Mononuclear cell (primary cell): Measurements from ENCODE around the gene RPL7L1. TPM values are rescaled to one million over a fixed set of nuclear protein-coding genes. Genes with fewer than 3 reads are reported as not detected.
A peak's percentile ranks its signal among the peaks of the same experiment; 100 is the strongest.
"Not testable (repeated sequence)": the region's sequence is repeated elsewhere in the genome, so short reads cannot be mapped to it uniquely, and the experiment has no call there.

Experiments used
- H3K27me3 ChIP-seq: 2 replicates; pipeline ENCODE4 v1.6.0; 2011; ENCODE audit warnings: low read length, control low read depth; ENCODE audit not compliant: insufficient read depth
- H3K4me1 ChIP-seq: 2 replicates; pipeline ENCODE4 v1.5.1; 2011; ENCODE audit warnings: mild to moderate bottlenecking, low read length, control low read depth; ENCODE audit not compliant: insufficient read depth
- H3K4me3 ChIP-seq: 2 replicates; pipeline ENCODE4 v1.5.1; 2011; ENCODE audit warnings: mild to moderate bottlenecking, low read length, moderate library complexity
- H3K9me3 ChIP-seq: 2 replicates; pipeline ENCODE4 v1.5.1; 2011; ENCODE audit warnings: low read depth, mild to moderate bottlenecking, control low read depth, low read length
- total RNA-seq: library from RNA; depleted of rRNA; stranded (reverse); fragments of >200 nt; gene quantifications from one replicate; pipeline ENCODE4 v1.2.3, GENCODE V29; 2012

Gene RPL7L1
- total RNA-seq, 1 donor = 64.2 TPM

DNA sequence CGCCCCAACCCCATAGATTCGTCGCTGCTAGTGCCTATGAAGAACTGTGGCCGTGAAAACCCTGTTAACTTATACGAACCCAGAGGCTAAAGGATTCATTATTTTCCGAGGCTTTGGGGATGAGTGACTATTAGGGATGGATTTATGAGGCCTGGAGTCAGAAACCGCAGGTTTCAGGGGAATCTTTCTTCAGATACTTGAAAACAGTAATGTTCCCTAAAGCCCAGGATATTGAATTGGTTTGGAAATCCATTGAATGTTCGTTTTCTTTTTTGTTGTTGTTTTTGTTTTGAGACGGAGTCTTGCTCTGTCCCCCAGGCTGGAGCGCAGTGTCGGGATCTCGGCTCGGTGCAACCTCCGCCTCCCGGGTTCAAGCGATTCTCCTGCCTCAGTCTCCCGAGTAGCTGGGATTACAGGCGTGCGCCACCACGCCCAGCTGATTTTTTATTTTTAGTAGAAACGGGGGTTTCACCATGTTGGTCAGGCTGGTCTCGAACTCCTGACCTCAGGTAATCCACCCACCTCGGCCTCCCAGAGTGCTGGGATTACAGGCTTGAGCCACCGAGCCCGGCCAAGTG, 913 bp downstream of the RPL7L1 start:
- H3K4me1 ChIP-seq = peaks cover 17% of the 10 kb centered on the region
- H3K4me3 ChIP-seq = peak overlapping the region; percentile 47
- not testable (repeated sequence) for H3K9me3 ChIP-seq

DNA sequence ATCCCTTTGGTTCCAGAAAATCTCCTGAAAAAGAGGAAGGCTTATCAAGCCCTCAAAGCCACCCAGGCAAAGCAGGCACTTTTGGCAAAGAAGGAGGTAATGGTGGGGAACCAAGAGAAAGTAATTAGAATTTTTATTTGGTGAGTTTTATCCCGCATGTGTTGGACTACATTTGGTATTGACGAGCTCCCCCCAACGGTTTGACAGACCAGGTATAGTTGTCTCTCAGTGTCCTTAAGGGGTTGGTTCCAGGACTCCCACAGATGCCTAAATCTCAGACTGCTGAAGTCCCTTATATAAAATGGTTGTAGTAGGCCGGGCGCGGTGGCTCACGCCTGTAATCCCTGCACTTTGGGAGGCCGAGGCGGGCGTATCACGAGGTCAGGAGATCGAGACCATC, 1.5 kb downstream of the RPL7L1 start:
- peaks cover 17% of the 10 kb centered on the region for H3K4me1 ChIP-seq
- not testable (repeated sequence) for H3K27me3 ChIP-seq, H3K9me3 ChIP-seq
- peak overlapping the region; percentile 47 for H3K4me3 ChIP-seq

More for the DNA sequence above, 913 bp downstream of the RPL7L1 start:
- not testable (repeated sequence) for H3K27me3 ChIP-seq

DNA sequence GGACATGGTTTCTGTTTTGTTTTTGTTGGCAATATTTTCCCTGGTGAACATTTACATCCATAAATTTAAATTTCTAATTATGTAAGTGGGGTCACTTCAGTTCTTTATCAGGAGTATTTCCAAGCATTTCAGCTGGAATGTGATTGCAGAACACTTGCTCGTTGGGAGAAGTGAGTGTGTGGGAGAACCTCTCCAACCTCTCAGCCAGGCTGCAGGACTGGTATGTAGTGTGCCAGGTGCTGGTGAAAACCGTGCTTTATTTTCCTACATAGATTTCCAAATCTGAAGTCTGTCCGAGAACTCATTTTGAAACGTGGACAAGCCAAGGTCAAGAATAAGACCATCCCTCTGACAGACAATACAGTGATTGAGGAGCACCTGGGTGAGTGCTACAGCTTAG, 6.3 kb downstream of the RPL7L1 start:
- H3K27me3 ChIP-seq = no peaks in the 10 kb centered on the region
- no peaks in the 10 kb centered on the region for H3K9me3 ChIP-seq
- H3K4me1 ChIP-seq = peaks cover 12% of the 10 kb centered on the region
- no peak overlapping the region for H3K4me3 ChIP-seq

DNA sequence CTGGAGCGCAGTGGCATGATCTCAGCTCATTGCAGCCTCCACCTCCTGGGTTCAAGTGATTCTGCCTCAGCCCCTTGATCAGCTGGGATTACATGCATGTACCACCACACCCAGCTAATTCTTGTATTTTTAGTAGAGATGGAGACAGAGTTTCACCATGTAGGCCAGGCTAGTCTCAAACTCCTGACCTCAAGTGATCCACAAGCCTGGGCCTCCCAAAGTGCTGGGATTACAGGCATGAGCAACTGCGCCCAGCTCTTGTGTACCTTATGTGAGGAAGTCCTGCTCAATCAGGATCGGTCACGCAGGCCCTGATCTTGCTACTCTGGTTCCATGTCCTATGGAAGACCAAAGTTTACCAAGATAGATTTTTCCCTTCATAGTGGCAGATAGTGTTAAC, 8.8 kb downstream of the RPL7L1 start:
- not testable (repeated sequence) for H3K9me3 ChIP-seq, H3K27me3 ChIP-seq, H3K4me3 ChIP-seq
- peaks cover 20% of the 10 kb centered on the region for H3K4me1 ChIP-seq

DNA sequence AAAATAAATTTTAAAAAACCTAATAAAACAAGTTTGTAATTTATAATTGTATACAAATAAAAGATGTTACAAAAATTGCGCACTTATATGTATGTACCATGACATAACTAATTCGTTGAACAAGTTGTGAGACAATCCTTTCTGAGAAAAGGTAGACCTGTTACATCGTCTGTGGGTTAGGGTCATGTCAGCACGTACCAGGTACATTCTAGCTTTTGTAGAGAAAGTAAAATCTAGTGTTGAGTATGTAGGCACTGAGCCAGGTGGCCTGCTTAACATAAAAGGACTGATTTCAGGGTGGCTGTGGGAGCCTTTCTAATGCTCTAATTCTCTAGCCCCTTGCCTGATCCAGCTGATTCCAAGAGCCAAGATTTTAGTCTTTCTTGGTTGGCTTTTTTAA, 10.4 kb downstream of the RPL7L1 start:
- Histone ChIP-seq H3K4me3 (peak overlapping the region; percentile 95), H3K27me3 (no peaks in the 10 kb centered on the region), H3K9me3 (no peaks in the 10 kb centered on the region), H3K4me1 (peaks cover 27% of the 10 kb centered on the region)

DNA sequence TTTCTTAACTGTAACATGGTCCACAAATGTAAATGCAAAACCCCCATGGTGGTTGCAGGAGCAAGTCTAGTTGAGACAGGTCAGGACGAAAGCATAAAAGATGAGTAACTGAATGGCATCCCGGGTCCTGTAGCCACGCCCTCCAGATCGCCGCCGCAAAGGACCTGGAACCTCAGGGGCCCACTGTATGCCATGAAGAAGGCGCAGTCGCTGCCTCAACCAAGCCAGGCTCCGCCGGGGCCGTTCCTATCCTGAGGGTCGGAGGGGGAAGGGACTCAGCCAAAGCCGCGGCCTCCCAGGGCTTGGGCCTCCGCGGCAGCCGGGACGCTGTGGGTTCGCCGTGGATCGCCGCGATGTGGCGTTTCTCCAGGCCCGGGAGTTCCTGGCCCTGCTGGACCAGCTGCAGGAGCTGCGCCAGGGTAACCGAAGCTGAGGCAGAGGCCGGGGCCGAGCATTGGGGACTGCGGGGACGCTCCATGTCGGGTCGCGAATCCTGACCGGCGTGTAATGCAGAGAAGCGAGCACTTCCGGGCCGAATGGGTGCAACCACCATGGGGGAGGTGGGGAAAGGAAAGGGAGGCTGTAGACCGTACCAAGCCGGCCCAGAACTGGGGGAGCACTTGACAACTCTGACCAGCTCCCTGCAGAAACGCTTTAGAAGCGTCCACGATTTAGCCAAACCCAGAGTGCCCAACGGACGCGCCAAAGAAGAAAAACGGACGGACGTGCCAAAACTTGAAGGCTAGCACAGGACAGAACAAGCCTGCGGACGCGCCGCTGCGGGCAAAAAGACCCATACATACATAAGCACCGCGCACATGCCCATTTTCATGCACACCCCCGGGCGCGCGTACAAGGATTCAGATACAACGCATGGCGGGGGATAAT, 11.1 kb downstream of the RPL7L1 start:
- H3K4me3 ChIP-seq = peak overlapping the region; percentile 95
- peaks cover 27% of the 10 kb centered on the region for H3K4me1 ChIP-seq

DNA sequence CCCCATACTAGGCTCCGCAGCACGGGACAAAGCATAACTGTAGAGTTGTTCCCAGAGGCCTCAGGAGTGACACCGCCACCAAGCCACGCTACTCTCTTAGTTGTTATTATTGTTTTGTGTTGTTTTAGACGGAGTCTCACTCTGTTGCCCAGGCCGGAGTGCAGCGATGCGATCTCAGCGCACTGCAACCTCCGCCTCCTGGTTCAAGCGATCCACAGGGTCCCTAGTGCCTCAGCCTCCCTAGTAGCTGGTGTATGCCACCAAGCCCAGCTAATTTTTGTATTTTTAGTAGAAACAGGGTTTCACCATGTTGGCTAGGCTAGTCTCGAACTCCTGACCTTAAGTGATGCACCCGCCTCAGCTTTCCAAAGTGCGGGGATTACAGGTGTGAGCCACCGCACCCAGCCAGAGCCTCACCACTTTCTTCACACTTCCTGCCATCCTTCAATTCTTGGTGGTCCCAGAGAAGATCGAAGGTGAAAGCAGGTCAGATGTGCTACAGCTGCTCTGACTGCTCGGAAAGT, 11.8 kb downstream of the RPL7L1 start:
- Histone ChIP-seq H3K4me3 (peak overlapping the region; percentile 95), H3K4me1 (peaks cover 27% of the 10 kb centered on the region), H3K9me3 (no peaks in the 10 kb centered on the region), H3K27me3 (no peaks in the 10 kb centered on the region)

More for the DNA sequence above, 11.1 kb downstream of the RPL7L1 start:
- Histone ChIP-seq H3K27me3 (no peaks in the 10 kb centered on the region), H3K9me3 (no peaks in the 10 kb centered on the region)

DNA sequence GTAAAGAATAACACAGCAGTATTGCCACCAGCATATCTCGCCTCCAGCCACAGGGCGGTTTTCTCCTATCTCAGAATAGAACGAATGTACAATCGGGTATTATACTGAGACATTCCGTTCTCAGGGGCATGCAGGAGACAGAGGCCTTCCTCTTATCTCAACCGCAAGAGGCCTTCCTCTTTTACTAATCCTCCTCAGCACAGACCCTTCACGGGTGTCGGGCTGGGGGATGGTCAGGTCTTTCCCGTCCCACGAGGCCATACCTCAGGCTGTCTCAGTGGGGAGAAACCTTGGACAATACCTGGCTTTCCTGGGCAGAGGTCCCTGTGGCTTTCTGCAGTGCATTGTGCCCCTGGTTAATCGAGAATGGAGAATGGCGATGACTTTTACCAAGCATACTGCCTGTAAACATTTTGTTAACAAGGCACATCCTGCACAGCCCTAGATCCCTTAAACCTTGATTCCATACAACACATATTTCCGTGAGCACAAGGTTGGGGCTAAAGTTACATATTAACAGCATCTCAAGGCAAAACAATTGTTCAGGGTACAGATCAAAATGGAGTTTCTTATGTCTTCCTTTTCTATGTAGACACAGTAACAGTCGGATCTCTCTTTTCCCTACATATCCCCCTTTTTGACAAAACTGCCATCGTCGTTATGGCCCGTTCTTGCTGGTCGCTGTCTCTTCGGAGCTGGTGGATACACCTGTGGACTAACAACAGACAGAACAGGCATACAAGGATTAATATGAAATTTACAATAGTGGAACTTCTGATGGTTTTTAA, 14.8 kb downstream of the RPL7L1 start:
- H3K27me3 ChIP-seq, H3K4me3 ChIP-seq, H3K9me3 ChIP-seq: not testable (repeated sequence)
- H3K4me1 ChIP-seq = peaks cover 27% of the 10 kb centered on the region

DNA sequence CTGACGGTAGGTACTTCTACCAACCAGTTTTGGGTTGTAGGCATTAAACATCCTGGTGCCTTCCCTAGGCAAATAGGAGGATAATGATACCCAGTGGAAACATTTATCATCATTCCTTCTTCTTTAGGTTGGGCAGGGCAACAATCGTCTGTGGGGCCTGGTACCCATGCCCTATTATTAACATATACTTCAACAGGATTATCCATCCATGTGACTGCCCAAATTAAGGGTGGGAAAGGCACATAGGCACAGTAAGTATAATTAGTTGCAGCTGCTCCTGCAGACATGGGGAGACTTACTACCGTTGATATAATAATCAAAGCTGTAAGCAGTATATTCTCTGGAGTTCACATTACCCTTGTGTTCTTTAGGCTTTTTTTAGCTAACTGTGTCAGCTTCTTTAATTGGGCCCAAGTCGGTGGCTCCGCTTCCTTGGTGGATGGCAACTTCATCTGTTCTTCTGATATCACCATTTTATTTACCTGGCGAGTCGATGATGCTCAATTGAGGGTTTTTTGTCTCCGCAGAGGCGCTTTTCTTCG, 16.8 kb downstream of the RPL7L1 start:
- Histone ChIP-seq H3K27me3 (no peaks in the 10 kb centered on the region), H3K4me1 (peaks cover 17% of the 10 kb centered on the region), H3K4me3 (no peak overlapping the region), H3K9me3 (no peaks in the 10 kb centered on the region)

DNA sequence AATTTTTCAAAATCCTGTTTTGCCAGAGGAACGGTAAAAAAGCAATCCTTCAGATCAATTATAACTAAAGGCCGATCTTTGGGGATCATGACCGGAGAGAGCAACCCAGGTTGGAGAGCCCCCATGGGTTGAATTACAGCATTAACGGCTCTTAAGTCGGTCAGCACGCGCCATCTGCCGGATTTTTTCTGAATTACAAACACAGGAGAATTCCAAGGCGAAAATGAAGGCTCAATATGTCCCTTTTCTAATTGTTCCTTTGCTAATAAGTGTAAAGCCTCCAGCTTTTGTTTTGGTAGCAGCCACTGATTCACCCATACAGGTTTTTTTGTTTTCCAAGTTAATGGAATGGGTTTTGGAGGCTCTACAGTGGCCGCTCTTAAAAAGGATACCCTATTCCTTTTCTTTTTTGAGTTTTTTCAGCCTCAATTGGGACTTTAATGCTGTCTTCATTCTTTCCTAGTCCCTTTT, 19.5 kb downstream of the RPL7L1 start:
- no peaks in the 10 kb centered on the region for H3K9me3 ChIP-seq
- no peaks in the 10 kb centered on the region for H3K27me3 ChIP-seq
- no peak overlapping the region for H3K4me3 ChIP-seq
- H3K4me1 ChIP-seq = no peaks in the 10 kb centered on the region

DNA sequence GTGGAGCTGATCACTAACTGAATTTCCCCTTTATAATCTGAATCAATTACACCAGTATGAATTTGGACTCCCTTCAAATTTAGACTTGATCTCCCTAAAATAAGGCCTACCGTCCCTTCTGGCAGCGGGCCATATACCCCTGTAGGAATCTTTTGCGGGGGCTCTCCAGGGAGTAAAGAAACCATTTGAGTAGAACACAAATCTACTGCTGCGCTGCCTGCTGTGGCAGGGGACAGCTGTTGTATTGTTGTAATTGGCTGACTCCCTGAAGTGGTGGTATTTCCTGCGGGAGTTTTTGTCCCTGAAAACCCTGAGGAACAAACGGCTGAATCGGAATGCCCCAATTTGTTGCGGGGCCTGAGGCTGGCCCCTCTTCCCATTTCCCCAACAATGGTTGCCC, 20.5 kb downstream of the RPL7L1 start:
- Histone ChIP-seq H3K9me3 (no peaks in the 10 kb centered on the region), H3K27me3 (no peaks in the 10 kb centered on the region), H3K4me3 (no peak overlapping the region), H3K4me1 (no peaks in the 10 kb centered on the region)

DNA sequence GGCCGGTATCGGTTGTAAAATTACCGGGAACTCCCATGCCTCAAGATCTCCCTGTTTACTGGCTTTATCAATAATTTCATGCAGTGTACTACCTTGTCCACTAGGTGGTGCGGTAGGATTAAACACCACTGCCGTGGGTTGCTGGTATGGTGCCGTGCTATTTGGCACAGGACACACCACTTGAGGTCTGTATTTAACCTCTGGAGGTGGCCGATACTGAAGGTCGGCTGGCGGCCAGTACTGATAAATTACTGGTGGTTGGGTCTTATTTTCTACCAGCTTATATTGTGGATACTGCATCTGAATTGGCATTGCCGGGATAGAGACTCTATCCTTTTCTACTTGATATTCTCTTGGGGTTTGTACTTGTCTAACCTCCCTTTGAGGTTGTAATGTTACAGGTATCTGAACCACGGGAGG, 22.1 kb downstream of the RPL7L1 start:
- Histone ChIP-seq H3K27me3 (no peaks in the 10 kb centered on the region), H3K9me3 (no peaks in the 10 kb centered on the region), H3K4me3 (no peak overlapping the region), H3K4me1 (no peaks in the 10 kb centered on the region)

DNA sequence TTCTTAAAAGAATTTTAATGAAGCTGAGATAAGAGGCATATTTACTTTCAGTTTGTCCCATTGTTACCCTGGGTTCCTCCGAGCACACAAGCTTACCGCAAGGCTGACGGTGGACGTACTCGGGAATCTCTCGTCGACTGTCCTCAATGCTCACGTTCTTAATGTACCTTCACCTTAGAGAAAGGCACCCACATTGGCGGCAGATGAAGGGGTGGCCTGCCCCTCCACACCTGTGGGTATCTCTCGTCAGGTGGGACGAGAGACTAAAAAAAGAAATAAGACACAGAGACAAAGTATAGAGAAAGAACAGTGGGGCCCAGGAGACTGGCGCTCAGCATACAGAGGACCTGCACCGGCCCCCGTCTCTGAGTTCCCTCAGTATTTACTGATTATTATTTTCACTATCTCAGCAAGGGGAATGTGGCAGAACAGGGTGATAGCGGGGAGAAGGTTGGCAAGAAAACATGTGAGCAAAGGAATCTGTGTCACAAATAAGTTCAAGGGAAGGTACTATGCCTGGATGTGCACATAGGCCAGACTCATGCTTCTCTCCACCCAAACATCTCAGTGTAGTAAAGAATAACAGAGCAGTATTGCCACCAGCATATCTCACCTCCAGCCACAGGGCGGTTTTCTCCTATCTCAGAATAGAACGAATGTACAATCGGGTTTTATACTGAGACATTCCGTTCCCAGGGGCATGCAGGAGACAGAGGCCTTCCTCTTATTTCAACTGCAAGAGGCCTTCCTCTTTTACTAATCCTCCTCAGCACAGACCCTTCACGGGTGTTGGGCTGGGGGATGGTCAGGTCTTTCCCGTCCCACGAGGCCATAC, 23.2 kb downstream of the RPL7L1 start:
- H3K27me3 ChIP-seq, H3K4me1 ChIP-seq, H3K9me3 ChIP-seq, H3K4me3 ChIP-seq: not testable (repeated sequence)

DNA sequence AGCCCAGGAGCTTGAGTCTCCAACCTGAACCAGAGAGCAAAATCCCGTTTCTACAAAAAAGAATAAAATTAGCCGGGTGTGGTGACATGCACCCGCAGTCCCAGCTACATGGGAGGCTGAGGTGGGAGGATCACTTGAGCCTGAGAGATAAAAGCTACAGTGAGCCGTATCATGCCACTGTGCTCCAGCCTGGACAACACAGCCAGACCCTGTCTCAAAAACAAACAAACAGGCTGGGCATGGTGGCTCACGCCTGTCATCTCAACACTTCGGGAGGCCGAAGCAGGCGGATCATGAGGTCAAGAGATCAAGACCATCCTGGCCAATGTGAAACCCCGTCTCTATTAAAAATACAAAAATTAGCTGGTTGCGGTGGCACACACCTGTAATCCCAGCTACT, 25.1 kb downstream of the RPL7L1 start:
- H3K9me3 ChIP-seq = no peaks in the 10 kb centered on the region
- H3K4me1 ChIP-seq = no peaks in the 10 kb centered on the region
- H3K27me3 ChIP-seq = no peaks in the 10 kb centered on the region
- H3K4me3 ChIP-seq = no peak overlapping the region
